Cardiac muscle cell (in vitro differentiated cells and primary cell): ENCODE data around the gene PEX11A. TPM values are rescaled to one million over a fixed set of nuclear protein-coding genes. Genes with fewer than 3 reads are reported as not detected.
"Not testable (repeated sequence)": the region's sequence is repeated elsewhere in the genome, so short reads cannot be mapped to it uniquely, and the experiment has no call there.

Experiments used
- DNase-seq, 2 donors: peaks; one replicate each; pipeline versions ENCODE4 v3.0.0 to v3.0.0-alpha.2; 2010 to 2017; ENCODE audit warnings: low read depth in 1 of 2, low spot score in 1 of 2
- H3K27ac ChIP-seq: fragments of 200-600 bp; sonication (generic); 2 replicates; pipeline ENCODE4 v1.5.1; 2016
- H3K27me3 ChIP-seq: fragments of 200-600 bp; sonication (generic); 2 replicates; pipeline ENCODE4 v1.6.0; 2016; ENCODE audit warnings: control low read depth
- H3K36me3 ChIP-seq: fragments of 200-600 bp; sonication (generic); 2 replicates; pipeline ENCODE4 v1.5.1; 2016; ENCODE audit warnings: control low read depth
- H3K4me1 ChIP-seq: fragments of 200-600 bp; sonication (generic); 2 replicates; pipeline ENCODE4 v1.8.1; 2017; ENCODE audit warnings: low read depth, mild to moderate bottlenecking, mixed run types
- H3K4me3 ChIP-seq: fragments of 200-600 bp; sonication (generic); 2 replicates; pipeline ENCODE4 v1.5.1; 2016; ENCODE audit warnings: mild to moderate bottlenecking
- H3K9me3 ChIP-seq: fragments of 200-600 bp; sonication (generic); 2 replicates; pipeline ENCODE4 v1.5.1; 2017; ENCODE audit warnings: low read depth, mild to moderate bottlenecking, control low read depth
- polyA plus RNA-seq: library from polyadenylated mRNA; unstranded; fragments of >200 nt; fragmentation: Nextera tagmentation; extraction: Ambion mirVana; gene quantifications from 2 replicates; pipeline ENCODE4 v1.2.1, GENCODE V29; 2016
- total RNA-seq: library from RNA; depleted of rRNA; stranded (reverse); fragments of >200 nt; gene quantifications from 2 replicates; pipeline ENCODE4 v1.2.3, GENCODE V29; 2016
- TF ChIP-seq, protein P1 (sequence below): IDR thresholded peaks from 2 replicates; pipeline ENCODE4 v1.5.1; 2012; ENCODE audit warnings: low read depth, mild to moderate bottlenecking, low read length

PEX11A gene
- total and polyA plus RNA-seq, 2 experiments from 2014 or later, result 5.9 to 12.0 TPM

DNA sequence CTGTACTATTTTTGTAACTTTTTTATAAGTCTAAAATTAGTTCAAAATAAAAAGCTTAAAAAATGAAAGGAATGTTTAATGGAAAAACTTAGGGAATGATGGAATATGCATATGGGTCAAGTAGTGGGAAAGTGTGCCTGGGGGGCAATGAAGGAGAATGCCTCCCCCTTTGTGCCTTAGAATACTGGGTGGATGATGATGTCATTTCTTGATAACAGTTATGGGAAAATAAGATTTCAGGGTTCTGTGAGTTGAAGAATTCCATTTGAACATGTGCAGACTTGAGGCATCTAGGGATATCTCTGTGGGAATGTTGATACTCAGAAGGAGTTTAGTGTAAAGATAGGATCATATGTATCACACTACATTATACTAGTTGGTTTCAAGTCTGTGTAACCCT is 13.9 kb upstream of the PEX11A start:
- DNase-seq, result peak in 1 of 2 donors; percentile 15
- Histone ChIP-seq H3K9me3 (no peaks in the 10 kb centered on the region), H3K27ac (no peak overlapping the region), H3K4me1 (no peaks in the 10 kb centered on the region), H3K4me3 (no peak overlapping the region), H3K27me3 (no peaks in the 10 kb centered on the region), H3K36me3 (no peaks in the 10 kb centered on the region)
- TF ChIP-seq, protein P1, sequence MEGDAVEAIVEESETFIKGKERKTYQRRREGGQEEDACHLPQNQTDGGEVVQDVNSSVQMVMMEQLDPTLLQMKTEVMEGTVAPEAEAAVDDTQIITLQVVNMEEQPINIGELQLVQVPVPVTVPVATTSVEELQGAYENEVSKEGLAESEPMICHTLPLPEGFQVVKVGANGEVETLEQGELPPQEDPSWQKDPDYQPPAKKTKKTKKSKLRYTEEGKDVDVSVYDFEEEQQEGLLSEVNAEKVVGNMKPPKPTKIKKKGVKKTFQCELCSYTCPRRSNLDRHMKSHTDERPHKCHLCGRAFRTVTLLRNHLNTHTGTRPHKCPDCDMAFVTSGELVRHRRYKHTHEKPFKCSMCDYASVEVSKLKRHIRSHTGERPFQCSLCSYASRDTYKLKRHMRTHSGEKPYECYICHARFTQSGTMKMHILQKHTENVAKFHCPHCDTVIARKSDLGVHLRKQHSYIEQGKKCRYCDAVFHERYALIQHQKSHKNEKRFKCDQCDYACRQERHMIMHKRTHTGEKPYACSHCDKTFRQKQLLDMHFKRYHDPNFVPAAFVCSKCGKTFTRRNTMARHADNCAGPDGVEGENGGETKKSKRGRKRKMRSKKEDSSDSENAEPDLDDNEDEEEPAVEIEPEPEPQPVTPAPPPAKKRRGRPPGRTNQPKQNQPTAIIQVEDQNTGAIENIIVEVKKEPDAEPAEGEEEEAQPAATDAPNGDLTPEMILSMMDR, result no peak

DNA sequence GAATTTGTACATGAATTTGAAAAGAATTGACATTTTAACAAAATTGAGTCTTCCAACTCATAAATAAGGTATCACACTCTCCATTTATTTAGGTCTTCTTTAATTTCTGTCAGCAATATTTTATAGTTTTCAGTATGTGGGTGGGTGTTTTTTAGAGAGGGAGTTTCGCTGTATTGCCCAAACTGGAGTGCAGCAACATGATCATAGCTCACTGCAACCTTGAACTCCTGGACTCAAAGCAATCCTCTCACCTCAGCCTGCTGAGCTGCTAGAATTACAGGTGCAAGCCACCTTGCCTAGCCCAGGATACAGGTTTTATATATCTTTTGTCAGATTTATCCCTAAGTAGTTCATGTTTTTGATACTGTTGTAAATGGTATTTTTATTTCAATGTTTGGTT is 4.6 kb upstream of the PEX11A start:
- Histone ChIP-seq H3K36me3 (no peaks in the 10 kb centered on the region), H3K9me3 (no peaks in the 10 kb centered on the region), H3K4me3 (no peak overlapping the region), H3K4me1 (no peaks in the 10 kb centered on the region), H3K27ac (no peak overlapping the region), H3K27me3 (peaks cover 28% of the 10 kb centered on the region)
- no peak for DNase-seq
- TF ChIP-seq, protein P1, result no peak

DNA sequence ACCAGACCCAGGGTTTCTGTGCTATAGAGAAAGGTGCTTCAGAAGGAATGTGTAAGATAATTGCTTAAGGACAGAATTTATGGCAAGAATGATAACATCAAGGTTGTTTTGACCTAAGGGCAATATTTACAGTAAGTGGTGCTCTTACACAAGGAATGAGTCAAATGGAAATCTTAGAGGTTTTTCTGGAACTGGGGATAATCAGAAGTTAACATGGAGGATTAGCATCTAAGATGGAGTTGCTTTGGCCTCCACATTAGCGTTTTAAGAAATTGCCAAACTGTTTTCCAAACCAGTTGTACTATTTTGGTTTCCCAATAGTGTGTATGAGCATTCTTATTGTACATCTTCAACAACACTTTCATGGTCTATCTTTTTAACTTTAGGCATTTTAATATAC is 3.1 kb upstream of the PEX11A start:
- no peaks in the 10 kb centered on the region for H3K4me1 ChIP-seq
- H3K27me3 ChIP-seq, result peaks cover 28% of the 10 kb centered on the region
- H3K9me3 ChIP-seq, result no peaks in the 10 kb centered on the region
- no peaks in the 10 kb centered on the region for H3K36me3 ChIP-seq
- H3K4me3 ChIP-seq, result no peak overlapping the region
- no peak overlapping the region for H3K27ac ChIP-seq
- TF ChIP-seq, protein P1, result no peak
- DNase-seq, result no peak

DNA sequence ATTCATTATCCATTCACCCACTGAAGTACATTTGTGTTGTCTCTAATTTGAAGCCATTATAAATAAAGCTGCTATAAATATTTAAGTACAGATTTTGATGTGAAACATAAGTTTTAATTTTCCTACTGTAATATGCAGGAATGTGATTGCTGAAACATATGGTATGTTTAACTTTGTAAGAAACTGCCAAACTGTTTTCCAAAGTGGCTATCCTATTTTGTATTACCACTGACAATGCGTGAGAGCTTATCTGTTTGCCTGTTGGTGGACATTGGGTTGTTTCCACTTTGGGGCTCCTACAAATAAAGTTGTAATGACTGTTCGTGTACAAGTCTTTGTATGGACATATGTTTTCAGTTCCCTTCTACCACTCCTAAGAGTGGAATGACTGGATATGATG is 2.5 kb upstream of the PEX11A start:
- Histone ChIP-seq H3K27ac (no peak overlapping the region), H3K9me3 (no peaks in the 10 kb centered on the region), H3K27me3 (peaks cover 28% of the 10 kb centered on the region), H3K4me3 (no peak overlapping the region), H3K36me3 (no peaks in the 10 kb centered on the region), H3K4me1 (no peaks in the 10 kb centered on the region)
- no peak for DNase-seq
- TF ChIP-seq, protein P1, result no peak

DNA sequence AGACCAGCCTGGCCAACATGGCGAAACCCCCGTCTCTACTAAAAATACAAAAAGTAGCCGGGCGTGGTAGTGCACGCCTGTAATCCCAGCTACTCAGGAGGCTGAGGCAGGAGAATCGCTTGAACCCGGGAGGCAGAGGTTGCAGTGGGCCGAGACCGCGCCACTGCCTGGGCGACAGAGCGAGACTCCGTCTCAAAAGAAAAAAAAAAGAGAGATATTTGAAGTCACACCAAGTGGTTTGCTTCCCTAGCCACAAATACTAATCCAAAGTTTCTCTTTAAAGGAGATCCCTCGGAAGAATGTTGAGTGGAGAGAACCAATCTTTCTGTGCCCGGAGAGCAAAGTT is 651 bp downstream of the PEX11A start:
- peaks cover 19% of the 10 kb centered on the region for H3K27me3 ChIP-seq
- DNase-seq, H3K27ac ChIP-seq, H3K9me3 ChIP-seq, H3K36me3 ChIP-seq, H3K4me1 ChIP-seq: not testable (repeated sequence)
- H3K4me3 ChIP-seq, result peak overlapping the region; percentile 63

DNA sequence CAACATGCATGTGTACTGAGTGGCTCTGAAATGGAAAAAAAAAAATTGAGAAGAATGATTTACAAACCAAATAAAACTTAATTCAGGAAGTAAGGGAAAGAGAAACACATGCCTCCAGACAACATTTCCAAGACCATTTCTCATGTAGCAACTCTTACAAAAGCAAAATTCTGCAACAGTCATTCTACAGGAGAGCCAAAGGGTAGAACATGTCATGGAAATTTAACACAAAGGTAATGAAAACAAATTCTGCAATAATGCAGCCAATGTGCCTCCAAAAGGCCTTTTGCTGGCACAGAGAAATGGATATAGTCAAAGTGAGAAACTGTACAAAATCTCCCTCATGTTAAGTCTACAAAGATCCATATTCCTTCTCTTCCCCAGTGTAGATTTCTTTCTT is 4.0 kb downstream of the PEX11A start:
- Histone ChIP-seq H3K27ac (no peak overlapping the region), H3K36me3 (peaks cover 3% of the 10 kb centered on the region), H3K4me3 (no peak overlapping the region), H3K9me3 (no peaks in the 10 kb centered on the region), H3K4me1 (no peaks in the 10 kb centered on the region), H3K27me3 (no peaks in the 10 kb centered on the region)
- DNase-seq, result no peak
- TF ChIP-seq, protein P1, result no peak
